Measurements from ENCODE around the gene CDC45. TPM values are rescaled to one million over a fixed set of nuclear protein-coding genes. Genes with fewer than 3 reads are reported as not detected.
"Not testable (repeated sequence)": the region's sequence is repeated elsewhere in the genome, so short reads cannot be mapped to it uniquely, and the experiment has no call there.

The CDC45 gene, protein sequence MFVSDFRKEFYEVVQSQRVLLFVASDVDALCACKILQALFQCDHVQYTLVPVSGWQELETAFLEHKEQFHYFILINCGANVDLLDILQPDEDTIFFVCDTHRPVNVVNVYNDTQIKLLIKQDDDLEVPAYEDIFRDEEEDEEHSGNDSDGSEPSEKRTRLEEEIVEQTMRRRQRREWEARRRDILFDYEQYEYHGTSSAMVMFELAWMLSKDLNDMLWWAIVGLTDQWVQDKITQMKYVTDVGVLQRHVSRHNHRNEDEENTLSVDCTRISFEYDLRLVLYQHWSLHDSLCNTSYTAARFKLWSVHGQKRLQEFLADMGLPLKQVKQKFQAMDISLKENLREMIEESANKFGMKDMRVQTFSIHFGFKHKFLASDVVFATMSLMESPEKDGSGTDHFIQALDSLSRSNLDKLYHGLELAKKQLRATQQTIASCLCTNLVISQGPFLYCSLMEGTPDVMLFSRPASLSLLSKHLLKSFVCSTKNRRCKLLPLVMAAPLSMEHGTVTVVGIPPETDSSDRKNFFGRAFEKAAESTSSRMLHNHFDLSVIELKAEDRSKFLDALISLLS
- 1 to 10 TPM; 2.7 to 7.0 TPM for total RNA-seq
- long read RNA-seq, transcript CDC45-201 (19 exons, 1,976 nt) = major isoform, 6 of 10 reads
- long read RNA-seq, partial matches to known transcripts = 1 of 10 reads
- long read RNA-seq, other reads (novel, unspliced or antisense) = 3 of 10 reads

GRCh38 chr22:19479355-19480172, at the start of gene CDC45:
TSS of gene CDC45 (plus strand) at chr22:19479920. CDS start at chr22:19479969, 49 bp downstream.
- intact Hi-C loops (cut with DNase I, micrococcal nuclease) = no loop called here
- DNase-seq (peak; percentile 95 to 97), ATAC-seq (peak; percentile 91)

- intact Hi-C loops (cut with DNase I, micrococcal nuclease) = no loop called here
- DNase-seq = peak; percentile 34 to 53
- peak; percentile 1 for ATAC-seq
Observed at GRCh38 chr22:19429950-19430889, 49.5 kb upstream of the CDC45 start.

DNA sequence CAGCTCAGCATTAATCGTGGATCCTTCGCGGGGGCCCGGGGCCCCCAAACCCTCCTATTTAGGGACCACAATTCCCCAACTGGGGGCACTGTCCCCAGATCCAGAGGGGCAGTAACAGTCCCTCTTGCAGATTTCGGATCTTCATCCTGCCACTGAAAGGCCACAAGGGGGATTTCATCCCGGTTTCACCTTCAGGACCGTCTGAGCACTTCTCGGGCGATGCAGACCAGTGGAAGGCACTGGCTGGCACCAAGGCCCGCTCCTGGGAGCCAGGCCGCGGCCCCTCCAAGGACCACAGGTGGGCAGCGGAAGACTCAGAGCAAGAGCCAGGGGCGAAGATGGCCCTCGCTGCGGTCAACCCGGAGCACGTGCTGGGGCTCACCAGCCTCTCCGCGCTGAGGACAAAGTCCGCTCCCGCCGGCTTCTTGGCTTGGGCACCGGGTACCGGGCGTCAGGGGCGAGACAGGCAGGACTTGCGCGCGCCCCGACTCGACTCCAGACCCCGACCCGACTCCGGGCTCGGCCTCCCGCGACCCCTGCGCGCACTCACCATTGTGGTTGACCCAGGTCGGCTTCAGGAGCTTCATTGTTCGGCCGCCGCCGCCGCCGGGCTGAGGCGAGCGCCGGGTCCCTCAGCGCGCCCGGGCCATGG, 48.7 kb upstream of the CDC45 start:
- ATAC-seq (peak; percentile 41), DNase-seq (peak; percentile 70 to 78)
- intact Hi-C loops (cut with DNase I, micrococcal nuclease) = no loop called here

DNA sequence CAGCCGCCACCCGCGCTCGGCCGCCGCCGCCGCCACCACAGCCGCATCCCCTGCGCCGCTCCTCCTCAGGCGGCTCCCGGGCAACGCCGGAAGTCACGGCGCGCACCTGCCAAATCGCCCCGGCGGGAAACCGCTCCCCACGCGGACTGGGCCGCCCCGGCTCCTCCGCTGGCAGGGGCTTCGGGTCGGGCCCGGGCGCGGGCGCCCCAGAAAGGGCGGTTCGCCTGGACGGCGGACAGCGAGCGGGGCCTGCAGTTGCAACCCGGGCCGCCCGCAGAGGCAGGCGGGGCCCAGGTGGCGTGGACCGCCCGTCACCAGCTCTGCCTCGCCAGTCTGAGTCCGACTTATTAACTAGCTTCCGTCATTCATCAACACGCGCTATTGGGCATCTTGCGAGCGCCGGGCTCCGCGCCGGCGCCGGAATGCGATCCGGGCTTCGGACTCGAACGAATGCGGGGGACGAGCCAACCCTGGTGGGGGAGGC, 48.0 kb upstream of the CDC45 start, which contains the start of gene HIRA:
HIRA (minus strand) TSS at position 85 of the 484 bp plus-strand sequence. CDS start 257 bp downstream, outside the sequence.
- intact Hi-C loops (cut with DNase I, micrococcal nuclease) = no loop called here
- peak; percentile 57 to 85 for DNase-seq
- peak; percentile 68 for ATAC-seq

DNA sequence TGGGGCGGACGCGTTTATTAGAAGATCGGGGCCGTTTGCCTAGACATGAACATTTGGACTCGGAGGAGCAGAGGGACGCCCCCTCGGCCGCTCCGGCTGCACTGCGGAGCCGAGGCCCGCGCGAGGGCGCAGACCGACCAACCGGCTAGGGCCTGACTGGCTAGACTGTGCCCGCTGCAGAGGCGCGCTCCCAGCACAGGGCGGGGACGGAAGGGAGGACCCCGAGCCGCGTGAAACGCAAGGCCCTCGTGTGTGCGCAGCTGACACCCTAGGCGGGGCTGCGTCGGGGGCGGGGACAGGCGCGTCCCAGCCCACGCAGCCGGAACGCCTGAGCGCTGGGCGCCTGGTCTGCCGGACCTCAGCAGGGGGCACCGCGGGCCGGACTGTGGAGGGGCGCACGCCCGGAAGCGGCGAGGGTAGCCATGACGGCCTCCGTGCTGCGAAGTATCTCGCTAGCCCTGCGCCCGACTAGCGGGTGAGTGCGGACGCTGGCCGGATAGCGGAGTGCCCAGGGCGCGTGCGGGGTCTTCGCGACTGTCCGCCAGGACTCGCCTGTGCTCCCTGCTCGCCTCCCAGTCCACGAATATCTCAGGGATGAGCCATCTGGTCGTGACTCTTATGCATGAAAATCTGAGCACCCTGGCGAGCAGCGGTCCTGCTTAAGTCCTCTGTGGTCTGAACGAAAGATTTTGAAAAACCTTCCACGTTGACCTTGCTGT, 47.4 kb upstream of the CDC45 start, which contains the start of gene MRPL40:
MRPL40 (plus strand) TSS at position 413 of the 719 bp plus-strand sequence; CDS start at position 423, 10 bp downstream.
- peak; percentile 94 to 95 for DNase-seq
- ATAC-seq = peak; percentile 90
- intact Hi-C loops (cut with DNase I, micrococcal nuclease) = no loop called here

- ATAC-seq (no peak), DNase-seq (no peak)
- intact Hi-C loops (cut with DNase I, micrococcal nuclease) = no loop called here
Observed at GRCh38 chr22:19434401-19434800, 45.3 kb upstream of the CDC45 start.

DNA sequence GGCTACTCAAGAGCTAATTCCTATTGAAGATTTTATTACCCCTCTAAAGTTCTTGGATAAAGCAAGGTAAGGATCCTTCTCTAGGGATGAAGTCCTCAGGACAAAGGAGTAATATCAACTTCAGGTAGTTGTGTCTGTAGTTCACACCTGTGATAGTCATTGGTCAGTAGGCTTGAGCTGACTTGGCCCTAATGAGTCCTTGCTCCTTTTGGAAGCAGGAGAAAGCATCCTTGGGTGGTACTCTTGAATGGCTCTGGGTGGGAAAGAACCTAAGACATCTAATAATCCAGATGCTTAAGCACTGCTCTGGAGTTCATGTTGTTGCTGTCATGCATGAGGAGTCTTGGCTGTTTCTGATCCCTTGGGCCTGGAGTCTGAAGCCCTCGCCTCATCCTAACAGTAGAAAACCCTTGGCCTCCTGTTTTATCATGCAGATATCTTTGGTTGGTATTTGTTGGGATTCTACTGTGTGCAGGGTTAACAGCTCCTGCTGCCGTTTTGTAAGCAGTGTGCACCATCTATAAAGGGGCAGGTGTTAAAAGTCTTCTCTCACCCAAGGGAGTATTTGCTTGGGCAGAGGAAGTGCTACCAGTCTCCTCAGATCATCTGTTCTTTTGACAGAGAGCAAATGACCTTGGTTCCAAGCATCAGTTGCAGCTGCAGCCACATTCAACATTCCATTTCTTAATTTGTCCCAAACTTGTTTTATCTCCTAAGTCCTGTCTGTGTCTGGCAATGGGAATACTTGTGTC, 44.7 kb upstream of the CDC45 start:
- no peak for ATAC-seq
- no peak for DNase-seq
- intact Hi-C loops (cut with DNase I, micrococcal nuclease) = no loop called here

GRCh38 chr22:19436444-19437161, 43.1 kb upstream of the CDC45 start:
- ATAC-seq; intact Hi-C loops (cut with DNase I, micrococcal nuclease); DNase-seq: not testable (repeated sequence)

GRCh38 chr22:19438298-19438697, 41.4 kb upstream of the CDC45 start:
- no peak for ATAC-seq
- DNase-seq = no peak
- intact Hi-C loops (cut with DNase I, micrococcal nuclease) = no loop called here

GRCh38 chr22:19440411-19441195, 39.1 kb upstream of the CDC45 start:
- ATAC-seq = no peak
- intact Hi-C loops (cut with DNase I, micrococcal nuclease) = no loop called here
- no peak for DNase-seq

DNA sequence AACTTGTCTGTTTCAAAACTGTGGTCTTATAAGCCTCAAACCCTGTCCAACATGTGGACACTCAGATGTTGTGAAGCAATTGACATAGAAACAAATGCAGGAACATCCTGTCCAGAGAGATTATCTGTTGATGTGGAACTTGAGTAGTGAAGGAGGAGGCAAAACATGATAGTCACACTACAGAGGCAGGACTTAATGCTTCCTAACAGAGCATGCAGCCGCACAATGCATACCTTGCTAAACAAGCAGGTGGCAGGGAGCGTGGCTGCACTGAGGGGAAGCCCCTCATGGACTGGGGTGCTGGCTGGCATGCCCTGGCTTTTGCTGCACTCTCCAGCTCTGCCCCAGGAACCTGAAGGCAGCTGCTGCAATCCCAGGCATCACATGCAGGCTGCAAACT, 37.6 kb upstream of the CDC45 start:
- DNase-seq (no peak), ATAC-seq (no peak)
- intact Hi-C loops (cut with DNase I, micrococcal nuclease) = no loop called here

- ATAC-seq = no peak
- DNase-seq = no peak
- intact Hi-C loops (cut with DNase I, micrococcal nuclease) = no loop called here
Observed at GRCh38 chr22:19443544-19444211, 36.0 kb upstream of the CDC45 start.

GRCh38 chr22:19445279-19445982, 34.3 kb upstream of the CDC45 start:
- intact Hi-C loops (cut with DNase I, micrococcal nuclease); DNase-seq; ATAC-seq: not testable (repeated sequence)

Measured in left colon (tissue), 2 donors.